ENCODE measurements around the gene CNOT6. TPM values are rescaled to one million over a fixed set of nuclear protein-coding genes. Genes with fewer than 3 reads are reported as not detected.

Gene CNOT6
- total and polyA plus RNA-seq, 2 experiments from 2014 or later, result 13.2 to 20.3 TPM

- Histone ChIP-seq H3K27ac (no peak overlapping the region), H3K4me3 (no peak overlapping the region), H3K27me3 (no peaks in the 10 kb centered on the region), H3K36me3 (no peaks in the 10 kb centered on the region), H3K4me1 (ENCODE audit: low read depth) (no peaks in the 10 kb centered on the region), H3K9me3 (ENCODE audit: low read depth) (no peaks in the 10 kb centered on the region)
- TF ChIP-seq CTCF (IDR thresholded peaks at IDR 0.05; ENCODE audit: low read depth, low read length), result no peak
- DNase-seq (ENCODE audit: low read depth in 1 of 2, low spot score in 1 of 2), result no peak
Measured at GRCh38 chr5:180535573-180535972, 41.4 kb downstream of the CNOT6 start.

GRCh38 chr5:180540050-180540694 lies 46.0 kb downstream of the CNOT6 start:
- no peak for TF ChIP-seq CTCF (IDR thresholded peaks at IDR 0.05; ENCODE audit: low read depth, low read length)
- Histone ChIP-seq H3K27me3 (no peaks in the 10 kb centered on the region), H3K4me3 (no peak overlapping the region), H3K9me3 (ENCODE audit: low read depth) (no peaks in the 10 kb centered on the region), H3K27ac (no peak overlapping the region), H3K36me3 (no peaks in the 10 kb centered on the region), H3K4me1 (ENCODE audit: low read depth) (no peaks in the 10 kb centered on the region)
- DNase-seq (ENCODE audit: low read depth in 1 of 2, low spot score in 1 of 2), result no peak

GRCh38 chr5:180541710-180542109 lies 47.5 kb downstream of the CNOT6 start:
- no peak overlapping the region for H3K27ac ChIP-seq
- no peaks in the 10 kb centered on the region for H3K27me3 ChIP-seq
- no peaks in the 10 kb centered on the region for H3K36me3 ChIP-seq
- no peaks in the 10 kb centered on the region for H3K4me1 ChIP-seq (ENCODE audit: low read depth)
- H3K4me3 ChIP-seq, result no peak overlapping the region
- DNase-seq (ENCODE audit: low read depth in 1 of 2, low spot score in 1 of 2), result no peak
- TF ChIP-seq CTCF (IDR thresholded peaks at IDR 0.05; ENCODE audit: low read depth, low read length), result no peak
- H3K9me3 ChIP-seq (ENCODE audit: low read depth), result no peaks in the 10 kb centered on the region

GRCh38 chr5:180545248-180545647 lies 51.1 kb downstream of the CNOT6 start:
- no peak for TF ChIP-seq CTCF (IDR thresholded peaks at IDR 0.05; ENCODE audit: low read depth, low read length)
- peaks cover 4% of the 10 kb centered on the region for H3K36me3 ChIP-seq
- no peak for DNase-seq (ENCODE audit: low read depth in 1 of 2, low spot score in 1 of 2)
- H3K27me3 ChIP-seq, result no peaks in the 10 kb centered on the region
- peaks cover 11% of the 10 kb centered on the region for H3K4me1 ChIP-seq (ENCODE audit: low read depth)
- no peak overlapping the region for H3K4me3 ChIP-seq
- H3K9me3 ChIP-seq (ENCODE audit: low read depth), result no peaks in the 10 kb centered on the region
- no peak overlapping the region for H3K27ac ChIP-seq

- DNase-seq (ENCODE audit: low read depth in 1 of 2, low spot score in 1 of 2), result no peak
- Histone ChIP-seq H3K36me3 (peaks cover 19% of the 10 kb centered on the region), H3K27ac (peak overlapping the region; percentile 48), H3K4me3 (no peak overlapping the region), H3K27me3 (no peaks in the 10 kb centered on the region), H3K4me1 (ENCODE audit: low read depth) (peaks cover 11% of the 10 kb centered on the region), H3K9me3 (ENCODE audit: low read depth) (no peaks in the 10 kb centered on the region)
- no peak for TF ChIP-seq CTCF (IDR thresholded peaks at IDR 0.05; ENCODE audit: low read depth, low read length)
Measured at GRCh38 chr5:180548563-180548962, 54.4 kb downstream of the CNOT6 start.
